HFF-Myc (cell line): ENCODE measurements around the gene SELENOM.
A peak's percentile ranks its signal among the peaks of the same experiment; 100 is the strongest.

ENCODE experiments used
- DNase-seq: peaks from one replicate; pipeline ENCODE4 v3.0.0-alpha.2; 2011; ENCODE audit warnings: low read depth; ENCODE audit errors: extremely low read depth
- H3K4me3 ChIP-seq: replicated peaks from 2 replicates; pipeline ENCODE4 v1.5.1; 2011; ENCODE audit warnings: low read depth, mild to moderate bottlenecking, control low read depth, low read length
- TF ChIP-seq, protein P1 (sequence below): IDR thresholded peaks from 2 replicates; pipeline ENCODE4 v1.5.1; 2012; ENCODE audit warnings: mild to moderate bottlenecking, low read depth, low read length, control low read depth; ENCODE audit errors: missing control alignments

SELENOM gene

DNA sequence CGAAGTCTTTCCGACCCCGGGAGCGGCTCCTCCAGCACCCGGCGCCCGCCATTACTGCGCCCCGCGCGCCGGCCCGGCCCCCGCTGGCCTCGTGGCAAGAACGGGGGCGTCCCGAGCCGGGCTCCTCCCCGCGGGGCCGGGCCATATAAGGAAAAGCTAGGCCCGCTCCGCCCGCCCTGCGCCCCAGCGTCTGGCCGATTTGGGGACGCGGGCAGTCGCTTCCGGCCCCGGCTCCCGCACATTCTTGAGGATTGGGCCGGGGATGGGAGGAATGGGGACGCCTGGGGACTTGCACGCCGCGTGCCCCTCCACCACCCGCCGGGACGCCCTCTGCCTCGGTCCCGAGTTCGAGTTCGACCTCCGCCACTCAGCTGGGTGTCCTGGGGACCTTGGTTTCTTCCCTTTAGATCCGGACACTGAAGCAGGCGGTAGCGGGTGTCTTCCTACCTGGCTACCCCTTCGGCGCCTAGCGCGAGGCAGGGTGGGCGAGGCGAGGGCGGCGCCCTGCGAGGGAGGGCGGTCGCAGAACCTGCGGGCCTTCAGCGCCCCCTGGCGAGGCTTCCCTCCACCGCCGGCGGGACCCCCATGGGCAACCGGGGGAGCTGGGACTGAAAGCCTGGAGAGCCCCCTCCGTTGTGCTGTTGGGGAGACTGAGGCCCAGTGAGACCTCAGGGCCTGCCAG is 22.4 kb downstream of the SELENOM start:
- no peak for DNase-seq
- peak overlapping the region; percentile 72 for H3K4me3 ChIP-seq
- TF ChIP-seq, protein P1, sequence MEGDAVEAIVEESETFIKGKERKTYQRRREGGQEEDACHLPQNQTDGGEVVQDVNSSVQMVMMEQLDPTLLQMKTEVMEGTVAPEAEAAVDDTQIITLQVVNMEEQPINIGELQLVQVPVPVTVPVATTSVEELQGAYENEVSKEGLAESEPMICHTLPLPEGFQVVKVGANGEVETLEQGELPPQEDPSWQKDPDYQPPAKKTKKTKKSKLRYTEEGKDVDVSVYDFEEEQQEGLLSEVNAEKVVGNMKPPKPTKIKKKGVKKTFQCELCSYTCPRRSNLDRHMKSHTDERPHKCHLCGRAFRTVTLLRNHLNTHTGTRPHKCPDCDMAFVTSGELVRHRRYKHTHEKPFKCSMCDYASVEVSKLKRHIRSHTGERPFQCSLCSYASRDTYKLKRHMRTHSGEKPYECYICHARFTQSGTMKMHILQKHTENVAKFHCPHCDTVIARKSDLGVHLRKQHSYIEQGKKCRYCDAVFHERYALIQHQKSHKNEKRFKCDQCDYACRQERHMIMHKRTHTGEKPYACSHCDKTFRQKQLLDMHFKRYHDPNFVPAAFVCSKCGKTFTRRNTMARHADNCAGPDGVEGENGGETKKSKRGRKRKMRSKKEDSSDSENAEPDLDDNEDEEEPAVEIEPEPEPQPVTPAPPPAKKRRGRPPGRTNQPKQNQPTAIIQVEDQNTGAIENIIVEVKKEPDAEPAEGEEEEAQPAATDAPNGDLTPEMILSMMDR = peak; percentile 92

DNA sequence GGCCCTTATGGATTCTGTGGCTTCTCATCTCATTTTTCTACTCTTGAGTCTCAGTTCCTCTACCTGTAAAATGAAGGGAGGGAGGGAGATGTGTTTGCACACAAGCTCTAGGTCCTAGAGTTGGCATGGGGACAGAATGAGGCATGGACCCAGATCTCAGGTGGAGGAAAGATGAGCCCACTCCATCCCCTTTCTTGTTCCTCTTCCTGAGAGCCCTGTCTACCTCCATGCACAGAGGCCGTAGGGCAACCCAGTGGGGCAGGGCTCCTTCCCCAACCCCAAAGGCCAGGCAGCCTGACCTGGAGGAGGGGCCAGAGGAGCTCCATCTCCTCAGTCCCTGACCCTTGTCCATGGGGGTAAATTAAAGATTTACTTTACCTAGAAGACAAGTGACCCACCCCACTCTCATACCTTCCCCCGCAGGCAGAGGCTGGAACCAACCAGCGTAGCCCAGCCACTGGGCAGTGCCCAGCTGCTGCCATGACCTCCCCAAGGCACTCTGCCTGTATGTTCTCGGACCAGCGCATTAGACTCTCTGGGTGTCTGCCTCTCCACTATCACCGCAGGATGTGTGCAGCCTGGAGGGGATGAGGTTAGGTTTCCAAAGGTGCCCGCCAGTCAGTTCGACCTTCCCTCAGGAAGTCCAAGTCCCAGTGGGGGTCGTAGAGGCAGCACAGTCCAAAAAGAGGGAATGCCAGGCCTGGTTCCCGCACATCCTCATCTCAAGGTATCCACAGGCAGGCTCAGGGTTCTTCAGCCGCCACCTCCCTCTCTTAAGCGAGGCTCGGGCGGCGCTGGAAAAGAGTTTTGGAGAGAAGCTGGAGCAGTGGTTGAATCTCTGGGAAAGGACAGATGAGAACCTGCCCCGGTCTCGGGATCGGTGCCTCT is 23.2 kb downstream of the SELENOM start:
- DNase-seq = no peak
- TF ChIP-seq, protein P1 = no peak
- peak overlapping the region; percentile 72 for H3K4me3 ChIP-seq

DNA sequence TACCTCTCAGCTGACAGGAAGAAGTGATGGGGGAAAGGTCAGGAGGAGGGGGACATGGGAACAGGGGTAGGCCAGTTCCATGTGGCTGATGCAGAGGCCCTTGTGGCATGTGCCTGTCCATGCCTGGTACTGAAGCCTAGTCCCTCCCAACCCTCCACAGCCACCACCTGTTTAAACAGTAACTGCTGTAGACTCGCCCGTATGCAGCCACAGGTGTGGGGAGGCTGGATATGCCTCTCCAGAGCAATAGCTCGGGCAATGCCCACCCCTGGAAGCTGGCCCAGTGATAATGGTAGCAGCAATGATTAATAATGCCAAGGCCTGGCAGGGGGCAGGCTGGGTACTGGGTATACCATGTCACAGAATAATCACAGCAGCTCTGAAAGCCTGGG is 24.0 kb downstream of the SELENOM start:
- TF ChIP-seq, protein P1 = no peak
- DNase-seq = no peak

DNA sequence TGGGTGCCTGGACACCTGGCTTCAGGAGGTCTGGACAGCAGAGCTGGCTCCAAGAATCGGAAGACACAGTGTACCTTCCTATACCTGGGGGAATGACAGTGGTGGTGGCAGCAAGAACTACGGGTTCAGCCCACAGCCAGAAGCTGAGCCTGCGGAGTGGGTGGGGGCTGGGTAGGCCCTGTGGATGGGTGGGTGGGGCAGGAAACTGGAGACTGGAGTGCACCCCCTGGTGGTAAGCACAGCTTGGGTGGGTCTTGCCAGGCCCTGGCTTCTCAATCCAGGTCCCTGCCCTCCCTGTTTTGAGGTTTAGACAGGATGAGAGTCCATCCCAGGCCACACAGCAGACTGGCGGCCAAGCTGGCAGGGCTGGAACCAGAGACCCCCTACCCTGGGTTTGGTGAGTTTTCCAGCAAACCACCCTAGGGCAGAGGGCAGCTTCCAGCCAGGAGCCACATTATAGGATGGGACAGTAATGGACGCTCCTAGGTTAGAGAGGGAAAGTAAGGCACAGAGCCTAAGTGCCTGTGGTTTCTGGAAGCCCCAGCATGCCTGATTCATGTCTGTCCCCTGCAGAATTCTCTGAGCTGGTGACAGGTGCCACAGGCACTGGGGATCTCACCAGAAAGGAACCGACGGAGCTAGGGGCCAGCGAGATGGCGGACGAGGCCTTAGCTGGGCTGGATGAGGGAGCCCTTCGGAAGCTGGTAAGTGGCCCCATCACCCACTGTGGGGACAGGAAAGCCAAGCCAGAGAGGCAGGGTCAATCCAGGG is 24.6 kb downstream of the SELENOM start:
- DNase-seq = no peak
- H3K4me3 ChIP-seq = peak overlapping the region; percentile 72
- TF ChIP-seq, protein P1 = peak; percentile 62

More for the DNA sequence above, 24.0 kb downstream of the SELENOM start:
- H3K4me3 ChIP-seq = peak overlapping the region; percentile 72

DNA sequence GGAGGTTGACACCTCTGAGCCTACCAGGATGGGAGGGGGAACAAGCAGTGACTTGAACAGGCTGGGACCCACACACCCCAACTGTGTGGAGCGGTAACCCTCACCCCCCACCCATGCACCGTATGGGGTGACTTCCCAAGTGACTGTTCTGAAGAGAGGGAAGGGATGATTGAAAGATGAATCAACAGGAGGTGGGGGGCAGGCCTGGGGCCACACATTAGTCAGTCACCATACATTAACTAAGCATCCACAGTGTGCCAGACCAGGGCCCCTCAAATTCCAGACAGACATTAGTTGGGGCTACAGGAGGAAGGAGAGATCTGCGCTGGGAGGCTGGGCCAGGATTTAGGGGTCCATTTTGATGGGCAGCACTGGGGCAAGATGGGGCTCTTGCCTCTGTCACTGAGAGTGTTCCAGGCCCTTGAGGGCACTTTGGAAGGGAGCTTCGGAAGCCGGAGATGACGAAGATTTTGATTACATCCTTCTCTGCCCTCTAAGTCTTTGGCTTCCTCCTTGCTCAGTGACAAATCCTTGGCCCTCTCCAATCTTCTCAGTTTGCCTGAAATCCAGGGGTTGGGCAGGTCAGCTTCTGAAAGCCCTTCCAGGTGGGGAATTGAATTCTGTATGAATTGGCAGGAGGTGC is 25.3 kb downstream of the SELENOM start:
- TF ChIP-seq, protein P1 = no peak
- no peak for DNase-seq
- peak overlapping the region; percentile 72 for H3K4me3 ChIP-seq
